HCT116 (cell line): ENCODE results near the gene MYH3.

Experiments used
- CBX3 ChIP-seq: IDR thresholded peaks from 2 replicates; pipeline ENCODE4 v1.6.1; 2012; ENCODE audit warnings: low read depth
- CTCF ChIP-seq, 3 experiments: fragments of 200-600 bp in 1 of 3; sonication (generic) in 1 of 3; IDR thresholded peaks in 2 of 3; conservative IDR thresholded peaks in 1 of 3; 2 replicates each; pipeline ENCODE4 v1.5.1; 2012 to 2017; ENCODE audit warnings: low read depth in 2 of 3, low read length in 2 of 3, antibody characterized with exemption in 1 of 3, borderline replicate concordance in 1 of 3, control low read depth in 1 of 3, mild to moderate bottlenecking in 1 of 3, mixed read lengths in 1 of 3, mixed run types in 1 of 3, moderate library complexity in 1 of 3; ENCODE audit not compliant: insufficient read depth in 1 of 3

GRCh38 chr17:10622617-10623485 is 34.3 kb downstream of the MYH3 start:
- TF ChIP-seq CBX3 (no peak), CTCF (IDR thresholded peaks at IDR 0.05 in 2 of 3, conservative IDR thresholded peaks at IDR 0.05 in 1 of 3; ENCODE audit: borderline replicate concordance in 1 of 3, insufficient read depth in 1 of 3, low read depth in 2 of 3, low read length in 2 of 3) (no peak)
